GM19397 (cell line): Measurements from ENCODE around the gene TARBP1.
"Not testable (repeated sequence)": the region's sequence is repeated elsewhere in the genome, so short reads cannot be mapped to it uniquely, and the experiment has no call there.

ENCODE experiments used
- ATAC-seq: cut with Tn5 transposase; IDR thresholded peaks from one replicate; pipeline ENCODE4 v1.9.1; 2021; ENCODE audit warnings: mild to moderate bottlenecking, moderate library complexity; ENCODE audit not compliant: unreplicated experiment

The TARBP1 gene

GRCh38 chr1:234478481-234479309, at the start of gene TARBP1:
Gene TARBP1 (minus strand): TSS chr1:234479179. CDS start chr1:234479103, 76 bp downstream.
- ATAC-seq = peak; percentile 71

GRCh38 chr1:234528074-234528865, 49.3 kb upstream of the TARBP1 start:
- no peak for ATAC-seq

- no peak for ATAC-seq
Measured at GRCh38 chr1:234527346-234527745, 48.4 kb upstream of the TARBP1 start.

GRCh38 chr1:234526922-234527321, 47.9 kb upstream of the TARBP1 start:
- ATAC-seq = no peak

- no peak for ATAC-seq
Measured at GRCh38 chr1:234525099-234525799, 46.3 kb upstream of the TARBP1 start.

GRCh38 chr1:234521836-234522235, 42.9 kb upstream of the TARBP1 start:
- no peak for ATAC-seq

GRCh38 chr1:234520908-234521817, 42.2 kb upstream of the TARBP1 start:
- ATAC-seq = no peak

- ATAC-seq = no peak
Measured at GRCh38 chr1:234519506-234519905, 40.5 kb upstream of the TARBP1 start.

- ATAC-seq = no peak
Measured at GRCh38 chr1:234518876-234519275, 39.9 kb upstream of the TARBP1 start.

GRCh38 chr1:234518086-234518485, 39.1 kb upstream of the TARBP1 start:
- ATAC-seq = not testable (repeated sequence)

- no peak for ATAC-seq
Measured at GRCh38 chr1:234517110-234517802, 38.3 kb upstream of the TARBP1 start.

GRCh38 chr1:234515821-234516241, 36.9 kb upstream of the TARBP1 start:
- no peak for ATAC-seq

GRCh38 chr1:234515411-234515810, 36.4 kb upstream of the TARBP1 start:
- ATAC-seq = no peak

- no peak for ATAC-seq
Measured at GRCh38 chr1:234512451-234512861, 33.5 kb upstream of the TARBP1 start.

GRCh38 chr1:234509457-234510328, 30.7 kb upstream of the TARBP1 start:
- ATAC-seq = no peak

- ATAC-seq = no peak
Measured at GRCh38 chr1:234507626-234508387, 28.8 kb upstream of the TARBP1 start.

GRCh38 chr1:234507089-234507488, 28.1 kb upstream of the TARBP1 start:
- no peak for ATAC-seq

- ATAC-seq = no peak
Measured at GRCh38 chr1:234505769-234506102, 26.8 kb upstream of the TARBP1 start.
